ENCODE results near the gene PPP2R2D. TPM values are rescaled to one million over a fixed set of nuclear protein-coding genes. Genes with fewer than 3 reads are reported as not detected.

The PPP2R2D gene
- total RNA-seq, 1 experiment from 2014 or later = 23.7 TPM

GRCh38 chr10:131870831-131871672 is 29.8 kb upstream of the PPP2R2D start:
- Mint-ChIP-seq H3K4me1 (ENCODE audit: low read depth, unreplicated experiment) (no peaks in the 10 kb centered on the region), H3K9me3 (ENCODE audit: low read depth, unreplicated experiment) (peaks cover 3% of the 10 kb centered on the region), H3K27ac (ENCODE audit: unreplicated experiment) (no peak overlapping the region), H3K36me3 (ENCODE audit: insufficient read depth, unreplicated experiment) (no peaks in the 10 kb centered on the region), H3K4me3 (ENCODE audit: low read depth, unreplicated experiment) (no peak overlapping the region), H3K27me3 (ENCODE audit: unreplicated experiment) (peaks cover 39% of the 10 kb centered on the region)
- intact Hi-C loops (cut with micrococcal nuclease; ENCODE audit: unreplicated experiment) = no loop called here
- CTCF ChIA-PET = no interaction called here
- DNase-seq = no peak
- BruUV-seq (replicated peaks) = no TSS peak
- no peak for TF ChIP-seq CTCF (IDR thresholded peaks at IDR 0.05; ENCODE audit: unreplicated experiment)

GRCh38 chr10:131871673-131872005 is 29.2 kb upstream of the PPP2R2D start:
- H3K9me3 Mint-ChIP-seq (ENCODE audit: low read depth, unreplicated experiment) = peaks cover 3% of the 10 kb centered on the region
- no TSS peak for BruUV-seq (replicated peaks)
- CTCF ChIA-PET = no interaction called here
- no peaks in the 10 kb centered on the region for H3K36me3 Mint-ChIP-seq (ENCODE audit: insufficient read depth, unreplicated experiment)
- intact Hi-C loops (cut with micrococcal nuclease; ENCODE audit: unreplicated experiment) = no loop called here
- H3K27me3 Mint-ChIP-seq (ENCODE audit: unreplicated experiment) = peaks cover 45% of the 10 kb centered on the region
- DNase-seq = no peak
- TF ChIP-seq CTCF (IDR thresholded peaks at IDR 0.05; ENCODE audit: unreplicated experiment) = no peak
- no peak overlapping the region for H3K4me3 Mint-ChIP-seq (ENCODE audit: low read depth, unreplicated experiment)
- H3K4me1 Mint-ChIP-seq (ENCODE audit: low read depth, unreplicated experiment) = no peaks in the 10 kb centered on the region
- H3K27ac Mint-ChIP-seq (ENCODE audit: unreplicated experiment) = no peak overlapping the region

- BruUV-seq (replicated peaks) = no TSS peak
- TF ChIP-seq CTCF (IDR thresholded peaks at IDR 0.05; ENCODE audit: unreplicated experiment) = no peak
- CTCF ChIA-PET = no interaction called here
- intact Hi-C loops (cut with micrococcal nuclease; ENCODE audit: unreplicated experiment) = no loop called here
- peaks cover 50% of the 10 kb centered on the region for H3K27me3 Mint-ChIP-seq (ENCODE audit: unreplicated experiment)
- no peak overlapping the region for H3K4me3 Mint-ChIP-seq (ENCODE audit: low read depth, unreplicated experiment)
- no peak overlapping the region for H3K27ac Mint-ChIP-seq (ENCODE audit: unreplicated experiment)
- no peaks in the 10 kb centered on the region for H3K36me3 Mint-ChIP-seq (ENCODE audit: insufficient read depth, unreplicated experiment)
- H3K9me3 Mint-ChIP-seq (ENCODE audit: low read depth, unreplicated experiment) = peaks cover 3% of the 10 kb centered on the region
- no peak for DNase-seq
- no peaks in the 10 kb centered on the region for H3K4me1 Mint-ChIP-seq (ENCODE audit: low read depth, unreplicated experiment)
Observed at GRCh38 chr10:131872011-131872826, 28.6 kb upstream of the PPP2R2D start.

GRCh38 chr10:131872827-131873375 is 27.9 kb upstream of the PPP2R2D start:
- BruUV-seq (replicated peaks) = no TSS peak
- CTCF ChIA-PET = no interaction called here

More at GRCh38 chr10:131872827-131873375, 27.9 kb upstream of the PPP2R2D start:
- Mint-ChIP-seq H3K27ac (ENCODE audit: unreplicated experiment) (no peak overlapping the region), H3K4me3 (ENCODE audit: low read depth, unreplicated experiment) (no peak overlapping the region), H3K36me3 (ENCODE audit: insufficient read depth, unreplicated experiment) (no peaks in the 10 kb centered on the region), H3K9me3 (ENCODE audit: low read depth, unreplicated experiment) (peaks cover 3% of the 10 kb centered on the region), H3K27me3 (ENCODE audit: unreplicated experiment) (peaks cover 51% of the 10 kb centered on the region), H3K4me1 (ENCODE audit: low read depth, unreplicated experiment) (no peaks in the 10 kb centered on the region)
- intact Hi-C loops (cut with micrococcal nuclease; ENCODE audit: unreplicated experiment) = no loop called here
- TF ChIP-seq CTCF (IDR thresholded peaks at IDR 0.05; ENCODE audit: unreplicated experiment) = no peak
- no peak for DNase-seq
